Measurements from ENCODE around the gene RAB40A.

- no peak for TF ChIP-seq CEBPB (IDR thresholded peaks at IDR 0.05)
- no peak for TF ChIP-seq REST (IDR thresholded peaks at IDR 0.05; ENCODE audit: low read depth)
- no peak for TF ChIP-seq FOXM1 (IDR thresholded peaks at IDR 0.05; ENCODE audit: borderline replicate concordance, low read depth)
- TF ChIP-seq RAD21 (IDR thresholded peaks at IDR 0.05; ENCODE audit: low read depth), result no peak
- no peak for TF ChIP-seq MAX (IDR thresholded peaks at IDR 0.05)
- TF ChIP-seq TCF12 (IDR thresholded peaks at IDR 0.05; ENCODE audit: low read depth), result no peak
These were observed 19.4 kb upstream of the RAB40A start for GRCh38 chrX:103538728-103539127.
